SK-N-SH treated with all-trans-retinoic acid at 6 μM for 48 hours (cell line): ENCODE results near the gene DYNLRB2.

Experiments
- ATAC-seq: fragments of 200-7000 bp; cut with Tn5 transposase; 3 replicates; pipeline ENCODE4 v1.9.1; 2020; ENCODE audit warnings: mild to moderate bottlenecking, moderate library complexity
- ARNTL ChIP-seq: fragments of 450-650 bp; formaldehyde crosslinking; IDR thresholded peaks from 2 replicates; pipeline ENCODE4 v1.5.0; 2020; ENCODE audit warnings: low read depth, mild to moderate bottlenecking, moderate library complexity, borderline replicate concordance
- BACH2 ChIP-seq: fragments of 250-450 bp; sonication (Bioruptor Pico); IDR thresholded peaks from 2 replicates; pipeline ENCODE4 v1.9.0; 2021; ENCODE audit warnings: mild to moderate bottlenecking, borderline replicate concordance
- CREB5 ChIP-seq: fragments of 250-450 bp; sonication (Bioruptor Pico); IDR thresholded peaks from 2 replicates; pipeline ENCODE4 v1.5.1; 2020; ENCODE audit warnings: low read depth, mild to moderate bottlenecking, moderate library complexity
- CSDC2 ChIP-seq: fragments of 250-450 bp; sonication (Bioruptor Pico); IDR thresholded peaks from 2 replicates; pipeline ENCODE4 v1.5.0; 2020; ENCODE audit warnings: mild to moderate bottlenecking, moderate library complexity
- CSRNP3 ChIP-seq: fragments of 250-450 bp; sonication (Bioruptor Pico); IDR thresholded peaks from 2 replicates; pipeline ENCODE4 v1.5.1; 2021; ENCODE audit warnings: mild to moderate bottlenecking, moderate library complexity
- ESRRG ChIP-seq: fragments of 250-450 bp; sonication (Bioruptor Pico); IDR thresholded peaks from 2 replicates; pipeline ENCODE4 v1.6.1; 2021; ENCODE audit warnings: mild to moderate bottlenecking
- ISL1 ChIP-seq: fragments of 250-450 bp; sonication (Bioruptor Pico); IDR thresholded peaks from 2 replicates; pipeline ENCODE4 v2.1.2; 2022; ENCODE audit warnings: mild to moderate bottlenecking, moderate library complexity
- OSR1 ChIP-seq: fragments of 250-450 bp; sonication (Bioruptor Pico); IDR thresholded peaks from 2 replicates; pipeline ENCODE4 v1.8.0; 2022; ENCODE audit warnings: moderate library complexity, mild to moderate bottlenecking, inconsistent platforms
- PPARA ChIP-seq: fragments of 250-450 bp; sonication (Bioruptor Pico); IDR thresholded peaks from 2 replicates; pipeline ENCODE4 v1.5.0; 2020; ENCODE audit warnings: mild to moderate bottlenecking, borderline replicate concordance
- RARB ChIP-seq: fragments of 250-450 bp; sonication (Bioruptor Pico); IDR thresholded peaks from 2 replicates; pipeline ENCODE4 v1.8.0; 2021; ENCODE audit warnings: mild to moderate bottlenecking, moderate library complexity
- SNAI2 ChIP-seq: fragments of 250-450 bp; sonication (Bioruptor Pico); IDR thresholded peaks from 2 replicates; pipeline ENCODE4 v1.5.0; 2020; ENCODE audit warnings: mild to moderate bottlenecking, moderate library complexity
- TCF4 ChIP-seq: fragments of 250-450 bp; sonication (Bioruptor Pico); IDR thresholded peaks from 2 replicates; pipeline ENCODE4 v1.8.0; 2021; ENCODE audit warnings: mild to moderate bottlenecking, moderate library complexity, borderline replicate concordance
- TOX ChIP-seq: fragments of 250-450 bp; sonication (Bioruptor Pico); IDR thresholded peaks from 2 replicates; pipeline ENCODE4 v1.8.0; 2021; ENCODE audit warnings: mild to moderate bottlenecking, moderate library complexity, borderline replicate concordance
- ZC3H10 ChIP-seq: fragments of 250-450 bp; sonication (Bioruptor Pico); IDR thresholded peaks from 2 replicates; pipeline ENCODE4 v1.5.1; 2021; ENCODE audit warnings: mild to moderate bottlenecking, moderate library complexity
- ZFP3 ChIP-seq: fragments of 250-450 bp; sonication (Bioruptor Pico); IDR thresholded peaks from 2 replicates; pipeline ENCODE4 v1.5.0; 2020; ENCODE audit warnings: mild to moderate bottlenecking, moderate library complexity
- ZFP30 ChIP-seq: fragments of 450-650 bp; formaldehyde crosslinking; IDR thresholded peaks from 2 replicates; pipeline ENCODE4 v1.5.0; 2022; ENCODE audit warnings: mild to moderate bottlenecking, moderate library complexity
- ZNF565 ChIP-seq: fragments of 450-650 bp; formaldehyde crosslinking; conservative IDR thresholded peaks from 2 replicates; pipeline ENCODE4 v1.5.0; 2020; ENCODE audit warnings: low read depth, mild to moderate bottlenecking, moderate library complexity
- ZNF70 ChIP-seq: fragments of 450-650 bp; formaldehyde crosslinking; IDR thresholded peaks from 2 replicates; pipeline ENCODE4 v1.5.0; 2020; ENCODE audit warnings: mild to moderate bottlenecking, moderate library complexity
- ZNF8 ChIP-seq: fragments of 450-650 bp; formaldehyde crosslinking; IDR thresholded peaks from 2 replicates; pipeline ENCODE4 v1.5.0; 2020; ENCODE audit warnings: mild to moderate bottlenecking, moderate library complexity
- TF ChIP-seq, protein P1 (sequence below): fragments of 250-450 bp; sonication (Bioruptor Pico); IDR thresholded peaks from 2 replicates; pipeline ENCODE4 v1.8.0; 2021; ENCODE audit warnings: low read depth, mild to moderate bottlenecking, moderate library complexity, borderline replicate concordance
- TF ChIP-seq, protein P2 (sequence below): fragments of 250-450 bp; sonication (Bioruptor Pico); IDR thresholded peaks from 2 replicates; pipeline ENCODE4 v1.8.0; 2020; ENCODE audit warnings: mild to moderate bottlenecking, moderate library complexity, borderline replicate concordance
- TF ChIP-seq, protein P3 (sequence below): fragments of 250-450 bp; sonication (Bioruptor Pico); IDR thresholded peaks from 2 replicates; pipeline ENCODE4 v1.5.0; 2020; ENCODE audit warnings: mild to moderate bottlenecking, moderate library complexity

Gene DYNLRB2

GRCh38 chr16:80569440-80570105 lies 28.8 kb downstream of the DYNLRB2 start:
- TF ChIP-seq ISL1 (CRISPR knock-in tag) (no peak), CSRNP3 (CRISPR knock-in tag) (no peak), OSR1 (CRISPR knock-in tag) (no peak), PPARA (CRISPR knock-in tag) (no peak), SNAI2 (CRISPR knock-in tag) (no peak), ZFP30 (CRISPR knock-in tag) (no peak), RARB (no peak), ZFP3 (CRISPR knock-in tag) (no peak), TOX (CRISPR knock-in tag) (no peak), ZNF8 (CRISPR knock-in tag) (no peak), ZNF565 (CRISPR knock-in tag) (no peak), ARNTL (no peak), BACH2 (CRISPR knock-in tag) (no peak)
- TF ChIP-seq, protein P1, sequence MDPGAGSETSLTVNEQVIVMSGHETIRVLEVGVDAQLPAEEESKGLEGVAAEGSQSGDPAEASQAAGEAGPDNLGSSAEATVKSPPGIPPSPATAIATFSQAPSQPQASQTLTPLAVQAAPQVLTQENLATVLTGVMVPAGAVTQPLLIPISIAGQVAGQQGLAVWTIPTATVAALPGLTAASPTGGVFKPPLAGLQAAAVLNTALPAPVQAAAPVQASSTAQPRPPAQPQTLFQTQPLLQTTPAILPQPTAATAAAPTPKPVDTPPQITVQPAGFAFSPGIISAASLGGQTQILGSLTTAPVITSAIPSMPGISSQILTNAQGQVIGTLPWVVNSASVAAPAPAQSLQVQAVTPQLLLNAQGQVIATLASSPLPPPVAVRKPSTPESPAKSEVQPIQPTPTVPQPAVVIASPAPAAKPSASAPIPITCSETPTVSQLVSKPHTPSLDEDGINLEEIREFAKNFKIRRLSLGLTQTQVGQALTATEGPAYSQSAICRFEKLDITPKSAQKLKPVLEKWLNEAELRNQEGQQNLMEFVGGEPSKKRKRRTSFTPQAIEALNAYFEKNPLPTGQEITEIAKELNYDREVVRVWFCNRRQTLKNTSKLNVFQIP: no peak
- ATAC-seq: no peak

DNA sequence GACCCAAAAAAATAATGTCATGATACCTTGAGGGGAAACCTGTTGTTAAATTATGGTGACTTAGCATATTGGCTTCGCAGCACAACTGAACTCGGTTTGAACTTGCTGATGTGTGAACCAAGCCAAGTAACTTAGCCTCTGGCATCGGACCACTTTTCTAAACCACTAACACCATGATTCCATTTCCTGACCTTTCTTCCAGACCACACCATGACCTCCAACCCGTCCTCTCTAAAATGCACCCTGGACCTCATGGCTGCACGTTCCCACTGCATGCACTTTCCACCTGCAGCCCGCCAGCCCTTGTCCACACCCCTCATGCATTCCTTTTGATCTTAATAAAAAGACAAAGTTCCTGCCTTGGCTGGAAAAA lies 29.3 kb downstream of the DYNLRB2 start:
- TF ChIP-seq ISL1 (CRISPR knock-in tag) (no peak), ZC3H10 (CRISPR knock-in tag) (no peak), OSR1 (CRISPR knock-in tag) (no peak), ESRRG (no peak), CREB5 (no peak), TCF4 (no peak), ZFP30 (CRISPR knock-in tag) (no peak), ZNF70 (CRISPR knock-in tag) (no peak), ARNTL (no peak), CSDC2 (CRISPR knock-in tag) (no peak), BACH2 (CRISPR knock-in tag) (no peak), CSRNP3 (CRISPR knock-in tag) (no peak), ZNF8 (CRISPR knock-in tag) (no peak), PPARA (CRISPR knock-in tag) (no peak)
- TF ChIP-seq, protein P1: no peak
- TF ChIP-seq, protein P2, sequence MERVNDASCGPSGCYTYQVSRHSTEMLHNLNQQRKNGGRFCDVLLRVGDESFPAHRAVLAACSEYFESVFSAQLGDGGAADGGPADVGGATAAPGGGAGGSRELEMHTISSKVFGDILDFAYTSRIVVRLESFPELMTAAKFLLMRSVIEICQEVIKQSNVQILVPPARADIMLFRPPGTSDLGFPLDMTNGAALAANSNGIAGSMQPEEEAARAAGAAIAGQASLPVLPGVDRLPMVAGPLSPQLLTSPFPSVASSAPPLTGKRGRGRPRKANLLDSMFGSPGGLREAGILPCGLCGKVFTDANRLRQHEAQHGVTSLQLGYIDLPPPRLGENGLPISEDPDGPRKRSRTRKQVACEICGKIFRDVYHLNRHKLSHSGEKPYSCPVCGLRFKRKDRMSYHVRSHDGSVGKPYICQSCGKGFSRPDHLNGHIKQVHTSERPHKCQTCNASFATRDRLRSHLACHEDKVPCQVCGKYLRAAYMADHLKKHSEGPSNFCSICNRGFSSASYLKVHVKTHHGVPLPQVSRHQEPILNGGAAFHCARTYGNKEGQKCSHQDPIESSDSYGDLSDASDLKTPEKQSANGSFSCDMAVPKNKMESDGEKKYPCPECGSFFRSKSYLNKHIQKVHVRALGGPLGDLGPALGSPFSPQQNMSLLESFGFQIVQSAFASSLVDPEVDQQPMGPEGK (CRISPR knock-in tag): no peak
- TF ChIP-seq, protein P3, sequence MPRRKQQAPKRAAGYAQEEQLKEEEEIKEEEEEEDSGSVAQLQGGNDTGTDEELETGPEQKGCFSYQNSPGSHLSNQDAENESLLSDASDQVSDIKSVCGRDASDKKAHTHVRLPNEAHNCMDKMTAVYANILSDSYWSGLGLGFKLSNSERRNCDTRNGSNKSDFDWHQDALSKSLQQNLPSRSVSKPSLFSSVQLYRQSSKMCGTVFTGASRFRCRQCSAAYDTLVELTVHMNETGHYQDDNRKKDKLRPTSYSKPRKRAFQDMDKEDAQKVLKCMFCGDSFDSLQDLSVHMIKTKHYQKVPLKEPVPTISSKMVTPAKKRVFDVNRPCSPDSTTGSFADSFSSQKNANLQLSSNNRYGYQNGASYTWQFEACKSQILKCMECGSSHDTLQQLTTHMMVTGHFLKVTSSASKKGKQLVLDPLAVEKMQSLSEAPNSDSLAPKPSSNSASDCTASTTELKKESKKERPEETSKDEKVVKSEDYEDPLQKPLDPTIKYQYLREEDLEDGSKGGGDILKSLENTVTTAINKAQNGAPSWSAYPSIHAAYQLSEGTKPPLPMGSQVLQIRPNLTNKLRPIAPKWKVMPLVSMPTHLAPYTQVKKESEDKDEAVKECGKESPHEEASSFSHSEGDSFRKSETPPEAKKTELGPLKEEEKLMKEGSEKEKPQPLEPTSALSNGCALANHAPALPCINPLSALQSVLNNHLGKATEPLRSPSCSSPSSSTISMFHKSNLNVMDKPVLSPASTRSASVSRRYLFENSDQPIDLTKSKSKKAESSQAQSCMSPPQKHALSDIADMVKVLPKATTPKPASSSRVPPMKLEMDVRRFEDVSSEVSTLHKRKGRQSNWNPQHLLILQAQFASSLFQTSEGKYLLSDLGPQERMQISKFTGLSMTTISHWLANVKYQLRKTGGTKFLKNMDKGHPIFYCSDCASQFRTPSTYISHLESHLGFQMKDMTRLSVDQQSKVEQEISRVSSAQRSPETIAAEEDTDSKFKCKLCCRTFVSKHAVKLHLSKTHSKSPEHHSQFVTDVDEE (CRISPR knock-in tag): no peak
- TF ChIP-seq, all 23 proteins: peak for 0
- no peak for ATAC-seq
